ENCODE measurements around the gene SPRR5.

- no peak for TF ChIP-seq CTCF (IDR thresholded peaks at IDR 0.05; ENCODE audit: borderline replicate concordance, extremely low read depth, low read length, poor library complexity, severe bottlenecking)
- TF ChIP-seq EZH2 (IDR thresholded peaks at IDR 0.05; ENCODE audit: borderline replicate concordance, low read depth, low read length, severe bottlenecking), result no peak
Observed at GRCh38 chr1:152940614-152941013, 6.4 kb upstream of the SPRR5 start.
